GM11168 (cell line): ENCODE results near the gene ARHGEF10L.

Source experiments
- in situ Hi-C: fragments of 300-500 bp; cut with MboI; formaldehyde crosslinking; loops from one replicate; pipeline ENCODE4 v1.12.0; 2022; ENCODE audit warnings: low sequenced_read_pairs; ENCODE audit not compliant: unreplicated experiment

Gene ARHGEF10L

DNA sequence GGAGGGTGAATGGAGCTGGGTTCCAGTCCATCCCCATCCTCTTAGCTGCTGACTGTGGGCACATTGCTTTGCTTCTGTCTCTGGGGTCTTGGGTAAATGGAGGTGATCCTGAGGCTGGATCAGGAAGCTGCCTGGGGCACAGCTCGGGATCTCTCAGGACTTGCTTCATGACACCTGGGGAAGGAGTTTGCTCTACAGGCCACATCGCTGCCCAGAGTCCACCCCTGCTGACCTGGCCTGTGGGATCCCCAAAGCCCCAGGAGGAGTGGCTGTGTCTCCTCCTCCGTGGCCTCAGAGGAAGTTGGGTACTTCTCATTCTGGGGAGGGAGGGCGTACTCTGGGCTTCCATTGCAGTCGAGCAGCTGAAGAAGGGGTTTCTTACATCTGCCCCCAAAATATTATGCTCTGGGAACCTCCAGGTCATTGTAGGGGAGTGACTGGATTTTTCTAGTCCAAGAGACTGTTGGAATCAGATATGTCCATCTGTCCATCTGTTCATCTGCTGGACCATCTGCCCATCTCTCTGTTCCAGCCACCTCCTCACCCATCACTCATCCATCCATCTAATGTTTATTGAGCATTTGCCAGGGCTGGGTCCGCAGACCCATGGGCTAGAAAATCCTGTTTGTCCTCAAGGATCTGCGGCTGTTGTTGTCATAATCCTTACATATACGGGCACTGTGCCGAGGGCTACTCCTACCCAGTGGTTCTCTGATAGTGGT is 45.9 kb downstream of the ARHGEF10L start:
- in situ Hi-C loops, result no loop called here

DNA sequence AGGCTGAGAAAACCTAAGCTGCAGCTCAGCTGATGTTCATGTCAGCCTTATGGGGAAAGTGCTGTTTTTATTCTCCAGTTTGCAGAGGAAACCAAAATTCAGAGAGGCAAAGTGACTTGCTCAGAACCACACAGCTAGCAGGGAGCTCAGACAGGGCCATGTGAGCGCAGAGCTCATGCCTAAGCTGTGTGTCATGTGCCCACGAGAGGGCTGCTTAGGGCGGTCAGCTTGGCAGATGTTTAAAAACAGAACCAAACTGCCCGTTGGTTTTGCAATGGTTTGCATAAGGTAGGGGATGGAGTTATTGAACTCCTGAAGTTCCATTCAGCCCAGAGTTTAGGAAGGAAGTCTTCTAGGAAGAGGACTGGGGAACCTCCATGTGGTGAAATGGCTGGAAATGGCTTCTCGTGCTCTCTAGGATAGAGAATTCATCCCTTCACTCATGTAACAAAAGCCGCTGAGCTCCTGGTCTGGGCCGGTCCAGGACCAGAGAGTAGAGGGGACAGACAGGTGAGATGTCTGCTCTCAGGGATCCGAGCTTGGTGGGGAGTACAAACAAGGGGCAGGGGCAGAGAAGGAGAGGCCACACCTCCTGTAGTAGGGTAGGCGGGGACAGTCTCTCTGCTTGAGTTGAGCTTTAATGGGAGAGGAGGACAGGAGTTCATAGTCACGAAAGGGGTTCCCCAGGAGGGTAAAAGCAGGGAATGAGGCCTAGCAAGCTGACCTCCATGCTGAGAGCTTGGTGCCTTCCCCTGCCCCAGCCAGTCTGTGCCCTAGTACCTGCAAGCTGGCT is 46.9 kb downstream of the ARHGEF10L start:
- in situ Hi-C loops, result no loop called here

DNA sequence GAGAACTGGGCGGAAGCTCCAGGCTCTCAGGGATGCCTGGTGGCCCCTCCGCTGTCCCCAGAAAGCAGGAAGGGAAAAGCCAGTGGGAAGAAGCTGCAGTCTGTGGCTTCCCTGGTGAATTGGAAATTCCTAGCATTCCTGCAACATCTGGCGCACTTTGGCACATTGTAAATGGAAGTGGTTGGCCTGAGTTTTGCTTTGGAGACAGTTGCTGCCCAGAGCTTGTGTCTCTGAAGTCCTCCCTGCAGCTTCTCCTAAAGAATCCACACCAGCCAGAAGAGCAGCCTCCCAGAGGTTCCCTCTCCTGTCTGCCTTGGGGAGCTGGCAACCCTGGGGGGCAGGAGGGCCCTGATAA is 48.2 kb downstream of the ARHGEF10L start:
- in situ Hi-C loops, result no loop called here

DNA sequence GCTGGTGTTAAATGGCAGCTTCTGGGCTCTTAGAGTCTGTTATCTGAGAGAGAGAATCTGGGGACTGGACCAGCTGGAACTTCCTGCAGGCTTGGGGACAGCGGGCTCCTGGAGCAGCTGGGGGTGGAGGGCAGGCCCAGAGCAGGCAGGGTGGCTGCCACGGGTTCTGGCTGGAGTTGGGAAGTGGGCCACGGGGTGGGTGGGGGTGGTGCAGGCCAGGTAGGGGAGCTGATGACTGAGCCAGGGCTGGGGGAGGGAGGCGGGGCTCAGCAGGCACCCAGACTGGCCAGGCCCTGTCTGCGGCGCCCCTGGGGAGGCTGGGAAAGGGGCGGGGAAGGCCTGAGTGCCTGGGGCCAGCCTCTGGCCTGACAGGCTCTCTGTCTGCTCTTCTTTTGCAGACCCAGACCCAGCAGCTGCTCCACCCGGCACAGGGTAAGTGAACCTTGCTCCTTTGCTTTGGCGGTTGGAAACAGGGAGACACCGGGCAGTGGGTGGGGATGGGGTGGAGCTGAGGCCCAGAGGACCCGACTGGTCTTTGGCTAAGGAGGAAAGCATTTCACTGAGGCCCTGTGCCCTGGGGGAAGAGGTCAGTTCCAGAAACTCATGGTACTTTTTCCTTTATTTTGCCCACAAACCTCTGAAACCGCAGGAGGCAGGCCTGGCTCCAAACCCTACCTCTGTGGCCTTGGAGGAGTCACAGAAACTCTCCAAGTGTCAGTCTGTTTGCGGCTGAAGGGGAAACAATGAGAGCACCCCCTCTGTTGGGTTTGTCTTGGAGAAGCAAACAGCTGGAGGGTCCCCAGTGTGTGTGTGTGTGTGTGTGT is 48.8 kb downstream of the ARHGEF10L start:
- in situ Hi-C loops, result no loop called here

DNA sequence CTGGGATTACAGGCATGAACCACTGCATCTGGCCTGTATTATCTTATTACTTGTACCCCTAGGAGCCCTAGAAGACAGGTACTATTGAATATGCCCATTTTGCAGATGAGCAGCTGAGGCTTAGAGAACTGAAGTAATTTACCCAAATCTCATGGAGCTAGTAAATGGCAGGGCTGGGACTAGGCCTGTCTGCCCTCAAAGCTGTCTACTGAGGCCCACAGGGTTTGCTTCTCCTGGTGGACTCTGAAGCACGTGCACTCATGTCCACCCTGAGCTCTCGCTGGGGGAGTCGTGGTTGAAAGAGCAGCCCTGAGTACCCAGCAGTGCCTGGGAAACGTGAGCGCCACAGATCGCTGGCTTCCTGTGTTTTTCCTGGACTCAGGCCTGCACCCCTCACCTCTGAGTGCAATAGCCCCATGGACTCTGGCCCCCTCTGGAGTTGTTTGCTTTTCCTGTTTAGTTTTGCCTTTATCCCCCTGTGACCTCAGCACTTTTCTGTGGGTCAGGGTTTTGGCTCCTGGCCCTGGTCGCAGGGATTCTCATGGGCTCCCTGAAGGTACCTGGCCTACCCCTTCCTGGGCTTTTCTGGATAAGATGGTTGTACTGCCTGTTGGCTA is 52.4 kb downstream of the ARHGEF10L start:
- in situ Hi-C loops, result no loop called here

DNA sequence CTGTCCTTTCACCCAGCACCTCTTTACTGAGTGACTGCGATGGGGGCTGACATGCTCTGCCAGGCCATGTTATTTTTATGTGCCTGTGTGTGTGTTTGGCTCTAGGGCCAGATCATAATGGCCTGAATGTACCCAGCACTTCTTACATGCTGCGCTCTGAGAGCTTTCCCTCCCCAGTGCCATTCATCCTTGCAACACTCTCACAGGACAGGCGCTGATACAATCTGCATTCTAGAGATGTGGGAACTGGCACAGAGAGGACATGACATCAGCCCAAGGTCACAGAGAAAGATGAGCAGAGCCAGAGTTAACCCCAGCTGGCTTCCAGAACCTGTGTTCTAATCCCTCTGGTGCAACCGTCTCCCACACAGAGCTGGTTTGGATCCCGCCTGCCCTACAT is 54.5 kb downstream of the ARHGEF10L start:
- in situ Hi-C loops, result no loop called here

DNA sequence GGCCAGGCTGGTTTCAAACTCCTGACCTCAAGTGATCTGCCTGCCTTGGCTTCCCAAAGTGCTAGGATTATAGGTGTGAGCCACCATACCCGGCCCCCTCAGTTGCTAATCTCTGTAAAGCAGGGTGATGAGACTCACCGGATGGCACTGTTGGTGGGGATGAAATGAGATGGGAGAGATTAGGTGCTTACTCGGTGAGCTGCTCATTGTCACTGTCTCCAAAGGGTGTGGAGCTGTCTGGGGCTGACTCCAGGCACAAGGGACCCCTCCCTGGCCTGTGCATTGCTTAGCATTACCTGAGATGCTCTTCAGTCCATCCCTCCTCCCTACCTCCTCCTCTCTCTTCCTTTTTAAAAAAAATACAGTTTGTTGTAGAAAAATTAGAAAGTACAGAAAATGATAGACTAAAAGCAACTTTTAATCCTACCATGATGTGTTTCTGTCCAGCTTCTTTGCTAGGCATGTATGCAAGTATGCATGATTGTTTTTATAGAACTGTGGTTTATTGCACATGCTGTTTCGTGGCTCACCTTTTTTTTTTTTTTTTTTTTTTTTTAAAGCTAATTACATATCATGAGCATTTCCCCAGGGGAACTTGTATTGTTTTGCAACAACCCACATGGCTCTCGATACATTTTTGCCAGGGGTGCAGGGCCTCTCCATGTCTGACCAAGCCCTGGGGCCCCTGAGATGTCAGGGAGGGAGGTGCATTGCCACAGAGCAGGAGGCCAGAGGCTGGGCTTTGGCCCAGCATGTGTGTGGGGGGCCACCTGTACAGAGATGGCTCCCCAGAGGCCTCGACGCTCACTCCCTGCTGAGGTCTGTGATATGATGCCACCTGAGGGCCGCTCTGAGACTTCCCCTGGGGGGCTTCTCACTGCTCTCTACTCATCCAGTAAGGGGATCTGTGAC is 55.4 kb downstream of the ARHGEF10L start:
- in situ Hi-C loops, result no loop called here

DNA sequence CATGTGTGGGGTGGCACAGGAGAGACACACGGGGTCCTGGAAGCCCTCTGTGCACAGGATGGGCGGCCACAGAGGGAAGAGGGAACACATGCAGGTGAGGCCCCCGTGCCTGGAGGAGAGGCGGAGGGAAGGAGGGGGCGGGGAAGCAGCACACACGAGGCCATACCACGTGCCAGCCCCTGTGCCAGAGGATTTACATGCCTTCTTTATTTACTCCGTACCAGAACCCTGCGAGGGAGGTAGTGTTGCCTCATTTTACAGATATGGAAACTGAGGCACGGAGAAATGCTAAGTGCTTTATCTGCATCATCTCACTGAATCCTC is 56.1 kb downstream of the ARHGEF10L start:
- in situ Hi-C loops, result no loop called here

DNA sequence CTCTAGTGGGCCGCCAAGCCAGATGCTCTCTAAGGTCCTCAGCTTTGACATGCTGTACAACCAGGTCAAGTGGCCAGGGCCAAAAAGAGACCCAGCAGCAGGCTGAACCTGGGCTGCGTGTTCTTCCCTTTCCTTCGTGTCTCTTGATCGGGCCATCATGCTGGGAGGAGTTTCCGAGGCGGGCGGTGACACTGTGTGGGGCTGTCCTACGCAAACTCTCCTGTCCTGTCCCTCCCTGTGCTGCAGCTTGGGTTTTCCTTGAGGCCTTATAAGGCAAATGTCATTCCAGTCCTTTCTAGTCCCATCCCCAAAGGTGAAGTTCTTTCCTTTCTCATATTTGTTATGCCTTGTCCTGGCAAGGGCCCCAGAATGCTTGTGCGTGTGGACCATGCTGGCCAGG is 56.7 kb downstream of the ARHGEF10L start:
- in situ Hi-C loops, result no loop called here

DNA sequence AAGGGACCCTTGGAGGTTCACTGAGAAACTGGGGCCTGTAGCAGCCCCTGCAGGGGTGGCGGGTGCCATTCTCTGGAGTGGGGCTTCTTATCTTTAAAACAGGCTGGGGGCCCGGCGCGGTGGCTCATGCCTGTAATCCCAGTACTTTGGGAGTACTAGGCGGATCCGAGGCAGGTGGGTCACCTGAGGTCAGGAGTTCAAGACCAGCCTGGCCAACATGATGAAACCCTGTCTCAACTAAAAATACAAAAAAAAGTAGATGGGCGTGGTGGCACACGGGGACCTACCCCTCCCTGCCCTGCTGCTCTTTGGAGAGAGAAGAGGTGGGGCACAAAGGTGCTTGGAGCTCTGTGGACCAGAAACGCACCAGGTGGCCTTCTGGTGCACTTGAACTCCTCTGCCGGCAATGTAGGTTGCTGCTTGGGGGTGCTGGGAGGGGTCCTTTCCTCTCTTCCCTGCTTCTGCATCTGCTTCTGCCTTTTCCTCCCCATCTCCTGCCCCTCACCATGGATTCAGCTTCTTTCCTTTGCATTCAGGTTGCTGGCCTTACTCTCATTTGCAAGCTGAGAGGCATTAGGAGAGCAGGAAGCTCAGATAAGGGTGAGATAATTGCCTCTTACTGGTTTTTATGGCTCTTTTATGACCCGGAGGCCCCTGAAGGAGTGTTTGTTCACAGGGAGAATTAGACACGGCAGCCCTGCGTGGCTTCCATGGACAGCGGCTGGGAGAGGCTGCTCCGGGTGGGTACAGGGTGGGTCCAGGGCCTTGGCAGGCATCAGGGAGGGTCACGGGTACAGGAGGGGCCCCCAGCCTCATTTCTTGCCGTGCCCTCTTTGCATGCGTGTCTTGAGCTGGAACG is 57.4 kb downstream of the ARHGEF10L start:
- in situ Hi-C loops, result no loop called here

DNA sequence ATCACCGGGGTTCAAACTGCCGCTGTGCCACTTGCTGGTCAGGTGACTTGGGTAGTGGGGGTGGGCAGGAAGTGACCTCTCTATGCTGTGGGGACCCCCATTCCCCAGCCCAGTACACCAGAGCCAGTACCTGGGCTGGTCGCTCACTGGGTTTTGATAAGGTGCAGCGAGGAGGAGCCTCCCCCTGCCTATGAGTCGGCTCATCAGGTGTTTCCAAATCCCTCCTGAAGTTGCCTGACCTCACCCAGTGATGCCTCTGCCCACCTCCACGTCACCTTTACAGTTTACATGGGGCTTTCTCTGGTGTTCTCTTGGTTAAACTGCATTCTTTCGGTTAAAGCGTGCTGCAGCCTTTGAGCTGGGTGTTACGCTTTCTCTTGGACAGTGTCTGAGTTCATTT is 58.2 kb downstream of the ARHGEF10L start:
- in situ Hi-C loops, result no loop called here

DNA sequence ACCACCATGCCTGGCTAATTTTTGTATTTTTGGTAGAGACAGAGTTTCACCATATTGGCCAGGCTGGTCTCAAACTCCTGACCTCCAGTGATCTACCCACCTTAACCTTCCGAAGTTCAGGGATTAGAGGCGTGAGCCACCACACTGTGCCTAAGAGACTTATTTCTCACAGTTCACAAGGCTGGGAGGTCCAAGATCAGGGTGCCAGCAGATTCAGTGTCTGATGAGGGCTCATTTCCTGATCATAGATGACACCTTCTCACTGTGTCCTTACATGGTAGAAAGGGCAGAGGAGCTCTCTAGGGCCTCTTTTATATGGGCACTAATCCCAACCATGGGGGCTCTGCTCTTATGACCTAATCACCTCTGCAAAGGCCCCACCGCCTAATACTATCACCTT is 58.8 kb downstream of the ARHGEF10L start:
- in situ Hi-C loops, result no loop called here

DNA sequence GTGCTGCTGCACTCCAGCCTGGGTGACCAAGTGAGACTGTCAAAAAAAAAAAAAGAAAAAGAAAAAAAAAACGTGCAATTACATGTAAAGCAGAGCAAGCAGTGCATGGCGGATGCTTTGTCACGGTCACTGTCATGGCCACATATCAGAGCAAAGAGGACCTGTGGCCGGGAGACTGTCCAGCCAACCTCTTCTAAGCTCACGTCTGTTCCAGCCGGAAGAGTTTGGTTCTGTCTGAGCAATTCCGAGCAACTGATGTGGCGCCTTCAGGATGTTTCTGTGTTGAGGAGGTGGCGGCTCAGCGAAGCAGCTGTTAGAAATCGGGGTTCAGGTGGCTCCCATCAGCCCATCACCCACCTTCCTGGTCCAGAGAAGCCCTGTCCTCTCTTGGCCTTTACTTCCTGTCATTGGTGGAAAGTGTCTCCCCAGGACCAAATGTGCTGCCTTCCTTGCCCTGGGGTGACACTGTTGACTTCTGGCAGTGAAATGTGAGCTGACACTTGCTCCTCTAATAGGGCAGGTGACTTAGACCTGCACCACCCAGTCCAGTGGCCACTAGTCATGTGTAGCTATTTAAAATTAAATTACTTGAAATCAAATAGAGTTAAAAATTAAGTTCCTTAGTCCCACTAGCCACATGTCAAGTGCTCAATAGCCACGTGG is 59.9 kb downstream of the ARHGEF10L start:
- in situ Hi-C loops, result no loop called here

DNA sequence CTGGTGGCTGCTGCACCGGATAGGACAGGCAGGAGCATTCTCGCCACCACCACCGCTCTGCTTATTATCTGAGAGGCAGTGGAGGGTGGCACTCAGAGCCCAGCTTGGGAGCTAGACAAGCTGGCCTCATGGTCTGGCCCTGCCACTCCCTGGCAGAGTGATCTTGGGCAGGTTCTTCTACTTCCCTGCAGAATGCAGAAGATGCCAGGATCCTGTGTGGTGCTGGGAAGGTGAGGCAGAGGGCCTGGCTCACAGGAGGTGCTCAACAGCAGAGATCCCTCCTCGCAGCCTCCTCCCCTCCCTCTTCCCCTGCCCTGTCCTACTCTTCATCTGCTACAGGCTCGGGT is 60.4 kb downstream of the ARHGEF10L start:
- in situ Hi-C loops, result no loop called here

DNA sequence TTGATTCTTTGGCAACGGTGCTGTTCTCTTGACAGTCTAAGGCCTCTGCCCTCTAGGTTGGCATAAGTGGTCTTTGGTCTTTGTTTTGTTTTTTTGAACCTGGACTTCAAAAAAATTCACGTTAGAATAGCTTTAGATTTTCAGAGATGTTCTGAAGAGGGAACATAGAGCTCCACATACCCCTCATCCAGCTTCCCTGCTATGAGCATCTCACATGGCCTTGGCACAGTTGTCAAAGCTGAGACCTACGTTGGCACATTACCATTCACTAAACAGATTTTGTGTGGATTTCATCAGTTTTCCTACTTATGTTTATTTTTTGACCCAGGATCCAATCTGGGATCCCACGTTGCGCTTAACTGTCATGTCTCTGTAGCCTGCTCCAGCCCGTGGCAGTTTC is 60.8 kb downstream of the ARHGEF10L start:
- in situ Hi-C loops, result no loop called here

DNA sequence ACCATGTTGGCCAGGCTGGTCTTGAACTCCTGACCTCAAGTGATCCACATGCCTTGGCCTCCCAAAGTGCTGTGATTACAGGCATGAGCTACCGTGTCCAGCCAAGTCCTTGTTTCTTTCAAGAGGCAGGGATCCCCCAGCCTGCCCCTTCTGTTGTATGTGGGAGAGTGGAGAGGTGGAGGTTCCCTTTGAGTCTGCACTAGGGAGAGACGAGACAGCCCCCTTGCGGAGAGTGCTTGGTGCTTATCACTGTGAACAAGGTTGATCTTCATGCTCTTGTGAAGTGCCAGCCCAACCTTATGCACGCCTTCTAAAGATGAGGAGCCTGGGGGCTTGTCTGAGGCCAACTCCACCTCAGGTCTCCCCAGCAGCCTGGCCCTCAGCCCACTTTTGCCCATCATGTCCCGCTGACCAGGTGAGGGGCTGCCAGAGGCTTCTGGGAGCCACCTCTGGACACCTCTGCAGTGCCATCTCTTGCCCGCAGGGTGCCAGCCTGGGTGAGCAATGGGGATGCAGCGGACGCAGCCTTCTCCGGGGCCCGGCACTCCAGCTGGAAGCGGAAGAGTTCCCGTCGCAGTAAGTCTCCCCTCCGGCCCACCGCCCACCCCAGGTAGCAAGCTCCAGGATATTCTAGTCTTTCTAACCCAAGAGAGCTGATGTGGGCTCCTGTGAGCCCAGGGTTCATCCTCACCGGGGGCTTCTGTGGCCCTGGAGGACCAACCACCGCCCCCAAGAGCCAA is 62.3 kb downstream of the ARHGEF10L start:
- in situ Hi-C loops, result no loop called here

DNA sequence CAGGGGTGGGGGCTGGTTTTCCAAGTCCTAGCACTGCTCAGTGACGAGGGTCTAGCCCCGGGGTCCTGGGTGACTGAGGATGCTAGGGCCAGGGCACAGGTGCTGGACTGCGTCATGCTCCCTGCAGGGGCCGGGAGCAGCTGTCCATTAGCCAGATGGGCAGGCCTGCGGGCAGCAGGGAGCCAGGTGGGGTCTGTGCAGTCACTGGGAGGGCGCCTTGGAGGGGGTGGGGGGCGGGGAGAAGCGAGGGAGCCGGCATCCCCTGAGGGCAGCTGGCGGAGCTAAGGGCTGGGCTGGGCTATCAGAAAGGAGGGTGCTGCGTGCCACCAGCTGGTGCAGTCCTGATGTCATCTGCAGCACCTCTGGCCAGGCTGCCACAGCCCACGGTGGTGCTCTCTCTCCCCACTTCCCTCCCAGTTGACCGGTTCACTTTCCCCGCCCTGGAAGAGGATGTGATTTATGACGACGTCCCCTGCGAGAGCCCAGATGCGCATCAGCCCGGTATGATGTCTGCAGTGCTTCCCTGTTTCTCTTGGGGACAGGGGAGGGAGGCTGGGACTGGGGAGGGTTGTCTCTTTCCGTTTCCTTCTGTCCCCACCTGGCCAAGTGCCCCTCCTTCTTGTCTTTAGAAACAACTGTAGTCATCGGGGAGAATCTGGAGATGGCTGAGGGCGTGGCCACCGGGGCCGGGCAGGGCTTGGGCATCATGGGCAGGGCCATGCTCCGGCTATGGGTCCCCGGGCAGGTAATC is 63.8 kb downstream of the ARHGEF10L start:
- in situ Hi-C loops, result no loop called here
